Activated naive CD8-positive, alpha-beta T cell treated with anti-CD3 and anti-CD28 coated beads, Interleukin-2, amount 10 ng/mL, durations not matched to agents 7 days and 5 days (primary cell): ENCODE measurements around the gene RPS6KB2. TPM values are rescaled to one million over a fixed set of nuclear protein-coding genes. Genes with fewer than 3 reads are reported as not detected.

ENCODE experiments used
- ATAC-seq: fragments of 150-1000 bp; cut with Tn5 transposase; one replicate; pipeline ENCODE4 v1.10.0; 2021; ENCODE audit warnings: low read depth, moderate library complexity
- POLR2A ChIA-PET: fragments of 350-600 bp; sonication (Branson Sonifier 250); formaldehyde crosslinking; loops from one replicate; lab custom pipeline; 2021; ENCODE audit warnings: antibody characterized with exemption; lab: Charles Lee
- DNase-seq: peaks from one replicate; pipeline ENCODE4 v3.0.0; 2021
- H3K27ac Mint-ChIP-seq: one replicate; pipeline ENCODE4 v1.8.0; 2022; ENCODE audit warnings: mild to moderate bottlenecking, mixed read lengths
- H3K27me3 Mint-ChIP-seq: one replicate; pipeline ENCODE4 v1.8.0; 2022; ENCODE audit warnings: mild to moderate bottlenecking, moderate library complexity, mixed read lengths
- H3K36me3 Mint-ChIP-seq: one replicate; pipeline ENCODE4 v1.8.0; 2021; ENCODE audit warnings: mild to moderate bottlenecking, mixed read lengths
- H3K4me1 Mint-ChIP-seq: one replicate; pipeline ENCODE4 v1.8.0; 2021; ENCODE audit warnings: mixed read lengths
- H3K4me3 Mint-ChIP-seq: one replicate; pipeline ENCODE4 v1.8.0; 2022; ENCODE audit warnings: mild to moderate bottlenecking, moderate library complexity, mixed read lengths
- H3K9me3 Mint-ChIP-seq: one replicate; pipeline ENCODE4 v1.8.0; 2021; ENCODE audit warnings: mixed read lengths
- total RNA-seq, 2 experiments: library from RNA; stranded (reverse); gene quantifications; one replicate each; pipeline ENCODE4 v1.2.3, GENCODE V29; 2021

RPS6KB2 gene
- total RNA-seq: 10 to 100 TPM; 69.0 to 71.4 TPM

DNA sequence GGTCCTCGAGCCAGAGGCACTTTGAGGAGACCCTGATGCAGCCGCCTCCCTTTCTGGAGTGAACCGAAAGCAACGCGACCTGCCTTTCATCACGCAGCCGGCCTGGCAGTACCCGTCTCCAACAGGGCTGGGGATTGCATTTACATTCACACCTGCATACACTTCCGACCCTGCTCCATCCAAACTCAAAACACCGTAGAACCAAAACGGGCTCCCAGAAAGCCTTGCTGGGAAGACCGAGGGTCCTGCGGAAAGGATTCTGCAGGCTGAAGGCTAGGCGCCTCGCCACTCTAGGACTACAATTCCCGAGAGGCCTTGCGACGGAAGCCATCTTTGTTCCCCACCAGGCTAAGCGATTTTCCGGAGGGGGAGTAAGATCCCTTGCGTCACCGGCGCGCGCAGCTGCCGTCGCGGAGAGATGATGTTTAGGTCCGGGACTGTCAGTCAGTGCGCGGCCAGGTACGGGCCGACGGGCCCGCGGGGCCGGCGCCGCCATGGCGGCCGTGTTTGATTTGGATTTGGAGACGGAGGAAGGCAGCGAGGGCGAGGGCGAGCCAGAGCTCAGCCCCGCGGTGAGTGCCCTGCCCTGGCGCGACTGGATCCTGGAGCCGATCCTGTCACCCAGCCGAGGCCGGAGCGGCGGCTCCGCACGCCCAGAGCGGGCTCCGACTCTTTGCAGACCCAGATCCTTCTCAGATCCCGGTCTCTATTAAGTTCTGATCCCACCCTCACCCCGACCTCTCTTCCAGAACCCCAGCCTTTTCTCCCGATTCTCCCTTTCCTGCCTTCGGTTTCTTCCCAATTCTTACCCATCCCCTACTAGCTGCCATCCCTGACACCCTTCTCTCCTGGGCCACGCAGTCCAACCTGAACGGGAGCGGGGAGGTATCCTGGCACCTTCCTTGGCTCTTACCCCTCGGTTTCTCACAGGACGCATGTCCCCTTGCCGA lies at the start of gene RPS6KB2:
RPS6KB2 (plus strand) TSS at position 443 of the 950 bp plus-strand sequence; CDS start at position 495, 52 bp downstream.
- Mint-ChIP-seq H3K27me3 (no peaks in the 10 kb centered on the region), H3K9me3 (no peaks in the 10 kb centered on the region), H3K4me1 (peaks cover 34% of the 10 kb centered on the region), H3K27ac (peak within 1 kb of the TSS; percentile 93), H3K4me3 (peak within 1 kb of the TSS; percentile 97), H3K36me3 (peaks cover 13% of the 10 kb centered on the region)
- DNase-seq (peak; percentile 99), ATAC-seq (peak; percentile 91)
- POLR2A ChIA-PET: interaction anchor here (0.7 to 16.3 kb wide), 13 partner anchors 10 to 584 kb away, joined by 3 to 491 read pairs (median 4); partner anchors contain the start of genes AIP, CARNS1, CDK2AP2 and POLD4

DNA sequence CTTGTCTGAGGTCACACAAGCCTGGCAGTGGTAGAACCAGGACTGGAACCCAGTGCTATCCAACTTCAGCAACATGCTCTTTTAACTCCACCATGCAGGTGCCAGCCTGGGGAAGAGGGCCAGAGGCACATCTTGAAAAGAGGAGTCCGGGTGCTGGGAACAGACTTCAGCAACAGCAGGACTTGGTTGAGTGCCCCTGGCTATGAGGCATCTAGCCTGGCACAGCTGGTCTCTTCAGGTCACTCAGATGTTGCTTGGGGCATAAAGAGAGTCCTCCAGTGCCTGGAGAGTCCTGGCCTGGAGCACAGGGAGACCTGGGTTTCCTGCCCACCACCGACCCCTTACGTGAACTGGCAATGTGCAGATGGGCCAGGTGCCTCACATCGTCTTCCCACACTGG lies 49.8 kb upstream of the RPS6KB2 start:
- H3K36me3 Mint-ChIP-seq: no peaks in the 10 kb centered on the region
- H3K27ac Mint-ChIP-seq: peak overlapping the region; percentile 46

DNA sequence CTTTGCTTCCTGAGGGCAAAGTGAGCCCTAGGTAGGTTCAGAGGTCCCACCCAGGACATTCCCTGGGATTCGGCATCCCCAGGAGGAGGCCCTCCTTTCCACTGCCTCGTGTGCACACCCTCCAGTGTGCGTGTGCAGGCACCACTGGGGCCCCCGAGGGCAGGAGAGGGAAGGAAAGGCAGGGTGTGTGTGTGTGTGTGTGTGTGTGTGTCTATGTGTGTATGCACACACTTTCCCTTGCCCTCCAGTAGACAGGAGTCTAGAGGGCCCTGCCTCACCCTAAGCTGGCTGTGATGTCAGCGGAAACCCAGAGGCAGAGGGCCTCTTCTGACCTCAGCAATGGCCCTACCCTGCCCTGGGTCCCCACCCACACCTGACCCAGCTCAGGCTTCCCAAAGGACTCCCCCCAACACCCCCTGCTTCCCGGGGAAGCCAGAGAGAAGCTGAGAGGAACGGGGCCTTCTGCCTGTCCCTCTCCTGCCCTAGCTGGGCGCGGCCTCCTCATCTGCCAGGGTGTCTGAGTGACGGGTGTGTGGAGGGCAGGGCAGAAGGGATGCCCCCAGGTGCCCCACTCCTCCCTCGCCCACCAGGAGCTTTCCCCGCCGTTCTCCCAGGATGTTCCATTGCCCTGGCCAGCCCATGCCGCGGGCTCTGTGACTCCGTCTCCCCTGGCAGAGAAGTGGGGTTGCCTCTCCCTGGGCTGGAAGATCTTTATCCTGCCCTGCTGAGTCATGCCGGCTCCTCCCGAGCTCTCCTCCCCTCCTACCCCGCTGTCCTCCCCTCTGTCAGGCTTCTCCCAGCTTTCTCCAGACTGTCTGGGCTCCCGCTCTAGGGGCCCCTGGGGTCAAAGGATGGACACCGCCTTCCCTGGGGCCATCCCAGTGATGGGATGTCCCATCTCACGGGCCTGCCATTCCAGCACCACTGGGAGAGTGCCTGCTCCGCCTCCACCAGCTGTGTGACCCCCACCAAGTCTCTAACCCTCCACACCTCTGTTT lies 48.9 kb upstream of the RPS6KB2 start:
- H3K4me3 Mint-ChIP-seq: no peak overlapping the region
- H3K4me1 Mint-ChIP-seq: peaks cover 15% of the 10 kb centered on the region
- DNase-seq (no peak), ATAC-seq (no peak)
- no peaks in the 10 kb centered on the region for H3K9me3 Mint-ChIP-seq
- POLR2A ChIA-PET: interaction anchor here (0.8 to 4.7 kb wide), 2 partner anchors 26 to 29 kb away, joined by 3 to 28 read pairs; partner anchors contain the start of gene POLD4
- peaks cover 27% of the 10 kb centered on the region for H3K27me3 Mint-ChIP-seq
- H3K27ac Mint-ChIP-seq: no peak overlapping the region
- H3K36me3 Mint-ChIP-seq: no peaks in the 10 kb centered on the region

More for the DNA sequence above, 49.8 kb upstream of the RPS6KB2 start:
- no peak for DNase-seq
- POLR2A ChIA-PET: interaction anchor here (4.7 kb wide), 1 partner anchor 25 kb away, joined by 28 read pairs; the partner anchor contains the start of gene POLD4
- Mint-ChIP-seq H3K27me3 (peaks cover 33% of the 10 kb centered on the region), H3K4me1 (peaks cover 21% of the 10 kb centered on the region), H3K9me3 (no peaks in the 10 kb centered on the region), H3K4me3 (no peak overlapping the region)
- no peak for ATAC-seq

DNA sequence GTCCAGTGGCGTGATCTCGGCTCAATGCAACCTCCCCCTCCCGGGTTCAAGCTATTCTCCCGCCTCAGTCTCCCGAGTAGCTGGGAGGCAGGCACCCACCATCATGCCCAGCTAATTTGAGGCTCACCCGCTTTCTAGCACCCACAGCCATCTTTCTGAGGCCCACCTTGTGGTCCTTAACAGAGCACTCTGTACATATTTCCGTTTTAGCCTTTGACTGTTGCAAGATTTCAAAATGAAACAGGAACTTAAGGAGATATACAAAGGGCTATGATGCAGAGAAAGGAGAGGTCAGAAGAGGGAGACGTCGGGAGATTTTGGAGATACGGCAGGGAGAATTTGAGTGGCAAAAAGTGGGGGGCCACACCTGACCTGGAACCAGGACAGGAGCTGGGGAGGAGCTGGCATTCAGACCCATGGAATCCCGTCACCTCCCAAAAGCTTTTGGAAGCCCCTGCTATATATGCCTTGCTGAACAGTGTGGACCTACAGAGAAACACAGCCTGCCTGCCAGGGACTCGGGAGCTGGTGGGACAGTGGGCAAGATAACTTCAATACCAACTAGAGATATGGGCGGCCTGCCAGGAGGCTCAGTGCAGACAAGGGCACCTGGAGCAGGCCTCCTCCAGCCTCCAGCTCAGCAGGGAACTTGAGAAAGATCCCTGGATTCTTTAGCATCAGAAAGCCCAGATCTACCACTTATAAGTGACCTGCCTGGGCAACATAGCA lies 46.9 kb upstream of the RPS6KB2 start:
- POLR2A ChIA-PET: interaction anchor here (0.7 to 4.7 kb wide), 10 partner anchors 10 to 229 kb away, joined by 4 to 28 read pairs (median 6); partner anchors contain the start of genes POLD4 and RAD9A
- Mint-ChIP-seq H3K4me3 (no peak overlapping the region), H3K27me3 (peaks cover 22% of the 10 kb centered on the region), H3K27ac (peak overlapping the region; percentile 8), H3K36me3 (no peaks in the 10 kb centered on the region), H3K9me3 (no peaks in the 10 kb centered on the region), H3K4me1 (peaks cover 7% of the 10 kb centered on the region)
- ATAC-seq (no peak), DNase-seq (no peak)

DNA sequence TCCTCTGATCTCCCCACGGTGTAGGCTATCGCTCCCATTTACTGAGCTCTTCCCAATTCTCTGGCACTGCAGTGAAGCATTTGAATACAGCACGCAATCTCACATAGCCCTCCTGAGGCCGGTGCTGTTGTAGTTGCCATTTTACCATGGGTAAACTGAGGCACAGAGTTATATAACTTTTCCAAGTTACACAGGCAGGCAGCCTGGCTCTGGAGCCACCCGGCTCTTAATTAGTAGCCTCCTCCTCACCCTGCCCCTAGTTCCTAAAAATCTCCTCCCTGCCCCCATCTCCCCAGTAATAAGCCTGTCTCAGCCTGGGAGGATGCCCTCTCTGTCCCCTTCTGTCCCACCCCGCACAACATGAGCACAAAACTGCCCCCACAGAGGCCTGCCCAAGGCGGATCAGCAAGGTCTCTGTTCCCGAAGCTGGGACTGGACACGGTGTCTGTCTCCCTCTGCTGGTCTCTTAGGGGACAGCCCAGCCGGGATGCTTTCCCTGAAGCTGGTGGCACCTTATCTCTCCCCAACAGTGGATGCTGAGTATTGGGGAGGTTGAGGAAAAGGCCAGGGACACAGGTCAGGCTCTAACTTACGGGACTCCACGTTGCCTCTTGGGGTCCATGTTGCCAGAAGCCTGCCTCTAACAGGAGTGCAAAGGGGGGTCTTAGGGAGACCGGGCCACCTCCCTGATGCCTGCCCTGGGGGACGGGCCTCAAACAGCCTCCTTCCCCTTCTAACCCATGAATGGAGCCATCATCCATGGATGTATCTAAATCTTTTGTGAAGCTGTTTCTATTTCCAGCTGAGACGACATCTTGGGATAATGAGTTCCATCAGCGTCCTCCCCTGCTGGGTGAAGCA lies 45.8 kb upstream of the RPS6KB2 start:
- no peak overlapping the region for H3K4me3 Mint-ChIP-seq
- H3K4me1 Mint-ChIP-seq: peaks cover 7% of the 10 kb centered on the region
- no peaks in the 10 kb centered on the region for H3K9me3 Mint-ChIP-seq
- POLR2A ChIA-PET: interaction anchor here (0.6 to 4.7 kb wide), 11 partner anchors 9 to 171 kb away, joined by 3 to 28 read pairs (median 6); partner anchors contain the start of genes POLD4, PPP1CA and RAD9A
- peak; percentile 84 for DNase-seq
- peaks cover 13% of the 10 kb centered on the region for H3K27me3 Mint-ChIP-seq
- H3K36me3 Mint-ChIP-seq: no peaks in the 10 kb centered on the region
- no peak overlapping the region for H3K27ac Mint-ChIP-seq
- peak; percentile 89 for ATAC-seq

DNA sequence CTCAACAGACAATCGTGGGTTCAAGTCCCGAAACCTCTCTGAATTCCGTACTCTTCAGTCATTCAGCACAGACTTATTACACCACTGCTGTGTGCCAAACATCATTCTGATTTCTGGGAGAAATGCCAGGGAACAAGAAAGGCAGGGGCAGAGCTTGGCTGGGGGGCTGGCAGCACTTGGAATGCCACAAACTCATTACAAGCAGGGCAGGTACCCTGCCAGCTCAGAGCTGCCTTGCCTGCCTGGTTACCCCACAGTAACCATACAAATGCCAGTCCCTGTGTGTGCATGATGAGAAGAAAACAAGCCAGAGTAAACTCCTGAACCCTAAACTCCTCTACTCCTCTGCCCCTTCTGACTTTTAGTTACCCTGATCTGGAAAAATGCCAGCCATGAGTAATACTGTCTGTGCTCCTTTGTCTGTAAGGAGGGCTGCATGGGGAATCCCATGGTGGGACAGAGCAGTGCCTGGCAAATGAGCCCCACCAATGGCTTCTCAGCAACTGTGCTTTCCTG lies 43.4 kb upstream of the RPS6KB2 start:
- H3K36me3 Mint-ChIP-seq: no peaks in the 10 kb centered on the region
- H3K9me3 Mint-ChIP-seq: no peaks in the 10 kb centered on the region
- ATAC-seq (no peak), DNase-seq (no peak)
- no peak overlapping the region for H3K27ac Mint-ChIP-seq
- peaks cover 13% of the 10 kb centered on the region for H3K27me3 Mint-ChIP-seq
- POLR2A ChIA-PET: interaction anchor here (1.8 kb wide), 1 partner anchor 8 kb away, joined by 6 read pairs; no protein-coding TSS in a partner anchor
- peaks cover 18% of the 10 kb centered on the region for H3K4me1 Mint-ChIP-seq
- H3K4me3 Mint-ChIP-seq: no peak overlapping the region

DNA sequence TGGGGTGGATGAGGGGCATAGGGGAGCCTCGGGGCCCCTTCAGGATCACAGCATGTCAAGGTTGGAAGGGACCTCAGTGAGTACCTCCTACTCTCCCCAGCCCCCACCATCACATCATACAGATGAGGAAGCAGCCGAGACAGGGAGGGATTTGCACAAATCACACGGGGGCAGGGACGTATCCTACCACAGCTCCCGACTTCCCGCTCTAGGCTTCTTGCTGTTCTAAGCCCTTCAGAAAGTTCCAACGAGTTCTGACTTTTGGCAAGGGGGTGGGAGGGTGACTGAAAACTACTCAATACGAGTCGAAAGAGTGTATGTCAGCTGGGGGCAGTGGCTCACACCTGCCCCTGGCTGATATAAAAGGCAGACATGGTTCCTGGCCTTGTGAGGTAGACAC lies 41.2 kb upstream of the RPS6KB2 start:
- Mint-ChIP-seq H3K36me3 (no peaks in the 10 kb centered on the region), H3K4me3 (no peak overlapping the region), H3K9me3 (no peaks in the 10 kb centered on the region), H3K27me3 (peaks cover 13% of the 10 kb centered on the region), H3K27ac (no peak overlapping the region), H3K4me1 (peaks cover 20% of the 10 kb centered on the region)
- DNase-seq (no peak), ATAC-seq (no peak)
- POLR2A ChIA-PET: interaction anchor here (0.5 to 1.9 kb wide), 13 partner anchors 12 to 96 kb away, joined by 3 to 10 read pairs (median 3); partner anchors contain the start of genes AIP, PPP1CA, PTPRCAP and RPS6KB2

DNA sequence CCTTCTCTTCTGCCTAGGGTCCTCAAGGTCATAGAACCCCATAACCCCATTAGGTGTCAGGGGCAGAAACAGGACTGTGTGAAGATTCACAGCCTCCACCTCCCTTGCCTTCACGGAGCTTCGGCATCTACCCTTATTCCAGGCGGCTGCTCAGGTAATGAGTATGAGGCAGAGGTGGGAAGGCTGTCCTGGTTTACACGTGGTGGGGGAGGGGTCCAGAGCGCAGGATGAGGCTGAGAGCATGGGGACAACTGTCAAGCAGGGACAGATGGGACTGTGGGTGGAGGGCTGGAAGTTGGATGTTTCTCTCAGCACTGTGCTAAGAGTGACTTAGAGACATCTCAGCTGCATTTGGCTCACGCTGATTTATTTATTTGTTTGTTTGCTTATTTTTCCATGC lies 40.8 kb upstream of the RPS6KB2 start:
- Mint-ChIP-seq H3K27me3 (peaks cover 11% of the 10 kb centered on the region), H3K36me3 (no peaks in the 10 kb centered on the region), H3K4me3 (no peak overlapping the region), H3K4me1 (peaks cover 22% of the 10 kb centered on the region), H3K27ac (no peak overlapping the region), H3K9me3 (no peaks in the 10 kb centered on the region)
- POLR2A ChIA-PET: interaction anchor here (0.5 to 1.9 kb wide), 6 partner anchors 14 to 96 kb away, joined by 3 to 10 read pairs (median 4); partner anchors contain the start of genes AIP, PPP1CA and PTPRCAP
- DNase-seq (no peak), ATAC-seq (no peak)

DNA sequence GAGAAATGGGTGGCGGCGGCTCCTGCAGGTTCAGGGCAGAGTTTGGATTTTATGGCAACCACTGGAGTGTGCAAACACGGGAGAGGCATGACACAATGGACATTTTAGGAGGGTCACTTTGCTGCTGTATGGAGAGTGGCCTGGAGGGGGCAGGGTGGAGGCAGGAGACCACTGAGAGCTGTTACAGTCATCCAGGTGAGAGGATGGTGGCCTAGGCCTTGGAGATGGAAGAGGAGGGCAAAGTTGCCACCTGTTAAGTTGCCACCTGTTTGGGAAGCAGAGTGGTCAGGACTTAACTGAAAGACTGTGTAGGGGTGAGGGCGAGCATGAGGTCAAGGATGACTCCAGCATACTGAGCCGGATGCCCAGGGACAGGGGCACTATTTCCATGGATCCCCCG lies 38.8 kb upstream of the RPS6KB2 start:
- peak; percentile 49 for ATAC-seq
- H3K4me1 Mint-ChIP-seq: peaks cover 32% of the 10 kb centered on the region
- POLR2A ChIA-PET: interaction anchor here (5.8 kb wide), 1 partner anchor 13 kb away, joined by 91 read pairs; the partner anchor contains the start of genes PPP1CA and TBC1D10C
- no peaks in the 10 kb centered on the region for H3K9me3 Mint-ChIP-seq
- peaks cover 11% of the 10 kb centered on the region for H3K27me3 Mint-ChIP-seq
- H3K36me3 Mint-ChIP-seq: peaks cover 4% of the 10 kb centered on the region
- DNase-seq: peak; percentile 70
- peak overlapping the region; percentile 60 for H3K4me3 Mint-ChIP-seq
- H3K27ac Mint-ChIP-seq: no peak overlapping the region

DNA sequence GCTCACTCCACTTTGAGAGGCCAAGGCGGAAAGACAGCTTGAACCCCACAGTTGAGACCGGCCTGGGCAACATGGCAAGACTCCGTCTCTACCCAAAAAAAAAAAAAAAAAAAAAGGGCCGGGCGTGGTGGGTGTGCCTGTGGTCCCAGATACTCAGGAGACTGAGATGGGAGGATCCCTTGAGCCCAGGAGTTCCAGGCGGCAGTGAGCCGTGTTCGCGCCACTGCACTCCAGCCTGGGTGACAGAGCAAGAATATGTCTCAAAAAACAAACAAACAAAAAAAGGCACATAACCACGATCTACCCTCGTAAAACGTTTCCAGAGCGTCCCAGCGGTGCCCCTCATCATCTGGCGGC lies 37.4 kb upstream of the RPS6KB2 start:
- Mint-ChIP-seq H3K36me3 (peaks cover 5% of the 10 kb centered on the region), H3K27ac (peak overlapping the region; percentile 75), H3K27me3 (no peaks in the 10 kb centered on the region), H3K4me3 (peak overlapping the region; percentile 96), H3K4me1 (peaks cover 32% of the 10 kb centered on the region), H3K9me3 (no peaks in the 10 kb centered on the region)
- ATAC-seq: no peak
- no peak for DNase-seq
- POLR2A ChIA-PET: interaction anchor here (0.6 to 5.8 kb wide), 22 partner anchors 9 to 222 kb away, joined by 3 to 91 read pairs (median 5); partner anchors contain the start of genes AIP, ANKRD13D, CDK2AP2 and POLD4
